ENCODE data around the gene CHRNA9.
"Not testable (repeated sequence)": the region's sequence is repeated elsewhere in the genome, so short reads cannot be mapped to it uniquely, and the experiment has no call there.

CHRNA9 gene, protein sequence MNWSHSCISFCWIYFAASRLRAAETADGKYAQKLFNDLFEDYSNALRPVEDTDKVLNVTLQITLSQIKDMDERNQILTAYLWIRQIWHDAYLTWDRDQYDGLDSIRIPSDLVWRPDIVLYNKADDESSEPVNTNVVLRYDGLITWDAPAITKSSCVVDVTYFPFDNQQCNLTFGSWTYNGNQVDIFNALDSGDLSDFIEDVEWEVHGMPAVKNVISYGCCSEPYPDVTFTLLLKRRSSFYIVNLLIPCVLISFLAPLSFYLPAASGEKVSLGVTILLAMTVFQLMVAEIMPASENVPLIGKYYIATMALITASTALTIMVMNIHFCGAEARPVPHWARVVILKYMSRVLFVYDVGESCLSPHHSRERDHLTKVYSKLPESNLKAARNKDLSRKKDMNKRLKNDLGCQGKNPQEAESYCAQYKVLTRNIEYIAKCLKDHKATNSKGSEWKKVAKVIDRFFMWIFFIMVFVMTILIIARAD

DNA sequence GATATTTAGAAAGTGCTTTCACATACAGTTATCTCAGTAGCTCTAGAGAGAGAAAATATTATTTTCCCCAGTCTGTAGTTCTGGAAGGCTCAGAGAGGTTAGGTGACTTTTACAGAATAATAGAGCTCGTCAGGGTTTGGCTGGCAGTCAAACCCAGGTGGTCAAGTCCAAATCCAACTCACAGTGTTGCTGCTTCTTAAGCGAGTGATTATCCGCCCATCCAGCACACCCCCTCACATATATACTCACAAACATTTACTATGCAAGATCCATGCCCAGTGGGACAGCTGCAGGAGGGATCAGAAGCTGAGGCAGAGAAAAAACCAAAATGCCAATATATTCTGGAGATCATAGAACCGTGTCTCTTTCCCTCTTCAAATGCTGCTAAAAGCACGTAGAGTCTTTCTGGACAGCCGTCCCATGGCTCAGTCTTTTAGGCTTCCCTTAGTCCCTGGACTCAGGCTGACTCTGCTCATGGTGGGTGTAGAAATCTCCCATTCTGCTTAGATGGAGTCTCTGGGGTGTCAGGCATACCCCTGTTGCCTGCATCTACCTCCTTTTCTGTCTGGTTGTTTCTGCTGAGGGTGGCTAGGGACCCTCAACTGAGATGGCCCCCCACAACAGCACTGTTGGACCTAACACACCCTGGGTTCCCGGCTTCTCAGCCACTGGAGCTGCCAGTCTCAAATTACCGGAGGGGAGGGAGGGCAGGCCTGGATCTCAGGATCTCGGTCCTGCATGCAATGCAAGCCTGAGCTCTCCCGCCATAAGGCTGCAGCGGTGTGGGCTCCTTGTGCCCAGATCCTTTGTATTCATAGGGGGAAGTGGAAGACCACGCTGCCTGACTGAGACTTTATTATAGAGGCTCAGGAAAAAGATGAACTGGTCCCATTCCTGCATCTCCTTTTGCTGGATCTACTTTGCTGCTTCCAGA, at the start of gene CHRNA9:
Gene CHRNA9, plus strand, starts transcription at position 743 of the 934 bp plus-strand sequence. Its CDS starts 135 bp downstream, at position 878.
- no peak for DNase-seq

DNA sequence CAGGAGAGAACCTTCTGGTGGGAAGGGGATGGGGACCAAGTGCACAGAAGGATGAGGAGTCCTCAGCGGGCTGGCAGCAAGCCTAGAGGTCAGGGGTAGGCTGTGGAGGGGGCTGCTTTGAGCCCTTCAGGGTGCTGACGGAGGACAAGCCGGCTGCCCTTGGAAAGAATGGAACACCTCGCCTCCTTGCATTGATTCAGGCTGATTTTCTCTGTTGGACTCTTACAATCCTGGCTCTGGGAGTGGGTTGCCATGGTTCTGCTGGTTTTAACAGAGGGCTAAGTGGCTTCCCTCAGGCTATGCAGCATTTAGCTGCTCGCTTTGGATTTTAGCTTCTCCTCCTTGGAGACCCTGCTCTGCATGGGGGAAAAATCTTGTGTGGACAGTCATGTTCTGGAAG, 49.4 kb upstream of the CHRNA9 start:
- DNase-seq: no peak

DNA sequence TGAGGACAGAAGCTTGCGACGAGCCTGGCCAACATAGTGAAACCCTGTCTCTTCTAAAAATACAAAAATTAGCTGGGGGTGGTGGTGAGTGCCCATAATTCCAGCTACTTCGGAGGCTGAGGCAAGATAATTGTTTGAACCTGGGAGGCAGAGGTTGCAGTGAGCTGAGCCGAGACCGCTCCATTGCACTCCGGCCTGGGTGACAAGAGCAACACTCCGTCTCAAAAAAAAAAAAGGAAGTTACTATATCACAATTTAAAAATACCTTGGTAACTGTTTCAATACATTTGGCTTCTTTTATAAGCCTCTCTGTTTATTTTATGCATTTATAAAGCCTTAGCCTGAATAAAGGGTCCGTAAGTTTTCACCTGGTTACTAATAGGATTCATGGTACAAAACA, 46.6 kb upstream of the CHRNA9 start:
- no peak for DNase-seq

- no peak for DNase-seq
Observed at GRCh38 chr4:40289366-40290188, 45.6 kb upstream of the CHRNA9 start.

DNA sequence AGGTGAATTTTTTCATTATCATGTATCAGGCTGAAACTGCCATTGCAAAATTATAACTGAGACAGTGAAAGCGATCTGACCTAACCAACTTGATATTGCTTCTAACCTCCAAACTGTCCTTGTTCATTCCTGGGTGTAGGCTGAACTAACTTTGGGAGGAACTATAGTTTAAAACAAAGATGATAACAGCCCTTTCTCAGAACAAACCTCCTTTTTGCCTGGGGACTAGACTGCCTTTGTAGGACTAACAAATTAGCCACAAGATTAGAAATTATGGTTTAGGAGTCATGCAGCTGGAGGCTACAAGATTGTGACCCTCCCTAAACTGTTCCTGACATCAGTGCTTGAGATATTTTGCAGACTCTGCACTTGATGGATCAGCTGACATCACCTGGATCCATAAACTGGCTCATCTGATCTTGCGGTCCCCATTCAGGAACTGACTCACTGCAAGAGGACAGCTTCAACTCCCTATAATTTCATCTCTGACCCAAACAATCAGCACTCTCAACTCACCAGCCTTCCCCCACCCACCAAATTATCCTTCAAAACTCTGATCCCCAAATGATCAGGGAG, 44.4 kb upstream of the CHRNA9 start:
- not testable (repeated sequence) for DNase-seq

GRCh38 chr4:40292313-40292759, 42.8 kb upstream of the CHRNA9 start:
- DNase-seq: no peak

GRCh38 chr4:40294339-40294738, 40.8 kb upstream of the CHRNA9 start:
- DNase-seq: no peak

- DNase-seq: not testable (repeated sequence)
Observed at GRCh38 chr4:40295030-40295429, 40.1 kb upstream of the CHRNA9 start.

GRCh38 chr4:40295572-40295971, 39.6 kb upstream of the CHRNA9 start:
- DNase-seq: no peak

- no peak for DNase-seq
Observed at GRCh38 chr4:40299126-40299525, 36.0 kb upstream of the CHRNA9 start.

DNA sequence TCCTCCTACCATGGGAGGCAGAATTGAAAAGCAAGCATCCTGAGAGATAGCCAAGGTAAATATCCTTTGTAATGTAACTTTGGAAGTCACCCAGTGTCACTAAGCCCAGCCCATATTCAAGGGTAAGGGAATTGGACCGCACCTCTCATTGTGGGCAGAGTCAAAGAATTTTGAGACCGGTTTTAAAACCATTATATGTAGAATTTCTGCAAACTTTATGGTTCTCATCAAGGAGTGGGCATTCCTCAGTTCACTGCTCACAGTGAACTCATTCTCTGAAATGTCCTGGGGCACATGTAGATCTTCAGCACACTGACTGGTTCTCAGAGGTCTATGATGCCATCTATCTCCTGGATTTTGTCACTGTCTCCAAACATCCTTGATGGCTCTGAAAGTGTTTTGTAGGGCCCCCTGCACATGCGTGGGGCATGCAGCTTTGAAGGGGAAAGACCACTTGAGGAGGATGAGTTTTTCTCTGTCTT, 35.3 kb upstream of the CHRNA9 start:
- DNase-seq: no peak

GRCh38 chr4:40300371-40301162, 34.6 kb upstream of the CHRNA9 start:
- no peak for DNase-seq

GRCh38 chr4:40301603-40302002, 33.5 kb upstream of the CHRNA9 start:
- DNase-seq: no peak

DNA sequence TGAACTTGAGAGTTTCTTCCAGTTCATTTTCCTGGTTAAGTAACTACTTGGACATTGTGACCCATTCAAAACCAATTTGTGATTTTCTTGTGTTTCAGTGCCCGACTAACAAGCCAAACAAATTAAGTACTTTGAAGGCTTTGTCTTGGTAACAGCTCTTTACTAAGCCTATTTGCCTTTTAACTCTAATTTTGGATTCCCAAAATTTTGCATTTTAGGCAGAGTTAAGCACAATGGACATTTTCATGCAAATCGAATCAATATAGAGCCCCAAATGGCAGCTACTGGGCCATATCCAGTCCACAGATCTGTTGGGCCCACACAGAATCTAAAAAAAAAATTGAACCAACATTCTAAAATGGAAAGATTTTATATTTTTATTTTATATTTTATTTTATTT, 31.4 kb upstream of the CHRNA9 start:
- no peak for DNase-seq

GRCh38 chr4:40305328-40306170, 29.6 kb upstream of the CHRNA9 start:
- no peak for DNase-seq

DNA sequence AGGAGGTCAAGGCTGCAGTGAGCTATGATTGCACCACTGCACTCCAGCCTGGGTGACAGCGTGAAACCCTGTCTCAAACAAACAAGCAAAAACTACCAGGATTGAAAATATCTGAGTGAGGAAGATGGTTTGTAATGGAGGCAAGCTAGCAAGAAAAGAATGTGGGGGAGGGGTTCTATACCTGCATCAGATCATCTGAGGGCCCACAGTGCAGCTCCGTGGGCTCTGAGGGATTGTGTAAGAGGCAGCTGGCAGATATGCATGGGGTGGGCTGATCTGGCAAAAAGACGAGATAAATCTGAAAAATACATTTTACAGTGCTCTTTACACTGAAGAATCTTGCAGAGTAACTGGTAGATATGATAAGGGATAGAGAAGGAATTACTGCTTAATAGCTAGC, 28.9 kb upstream of the CHRNA9 start:
- DNase-seq: no peak

GRCh38 chr4:40306976-40307375, 28.2 kb upstream of the CHRNA9 start:
- no peak for DNase-seq

DNA sequence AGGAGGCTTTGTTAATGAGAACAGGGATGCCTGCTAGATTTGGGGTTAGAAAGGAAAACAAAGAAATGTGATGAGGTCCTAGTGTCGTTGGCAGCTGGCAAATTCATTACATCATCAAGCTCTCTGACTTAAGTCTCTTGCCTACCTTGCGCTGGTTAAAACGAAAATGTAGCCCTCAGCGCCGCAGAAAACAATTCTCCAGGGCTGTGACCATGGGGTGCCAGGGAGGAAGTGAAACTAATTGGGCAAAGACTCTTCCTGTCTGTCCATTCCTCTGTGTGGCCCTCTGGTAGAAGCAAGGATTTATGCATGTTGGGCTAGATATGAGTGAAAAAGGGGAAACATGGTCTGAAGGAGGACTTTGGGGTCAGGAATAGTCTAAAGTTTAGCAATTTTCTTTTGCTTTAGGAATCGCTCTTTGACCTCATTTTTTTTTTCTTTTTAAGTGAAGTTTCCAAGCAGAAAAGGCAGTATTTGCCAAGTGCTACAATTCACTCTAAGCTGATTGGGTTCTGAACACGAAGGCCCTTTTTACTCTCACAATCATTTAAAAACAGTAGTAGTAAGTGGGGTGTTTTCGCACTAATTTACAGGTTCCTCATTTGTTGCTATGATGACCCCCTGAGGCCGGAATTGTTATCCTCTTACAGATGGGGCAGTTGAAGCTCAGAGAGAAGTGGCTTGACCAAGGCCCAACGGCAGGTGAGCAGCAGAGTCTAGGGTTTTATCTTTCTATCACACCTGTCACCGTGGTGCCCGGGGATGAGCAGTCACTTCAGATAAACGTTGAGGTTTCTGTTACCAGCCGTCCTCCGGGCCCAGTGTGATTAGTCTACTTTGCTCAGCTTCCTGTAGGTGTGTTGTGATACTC, 27.3 kb upstream of the CHRNA9 start:
- DNase-seq: no peak

DNA sequence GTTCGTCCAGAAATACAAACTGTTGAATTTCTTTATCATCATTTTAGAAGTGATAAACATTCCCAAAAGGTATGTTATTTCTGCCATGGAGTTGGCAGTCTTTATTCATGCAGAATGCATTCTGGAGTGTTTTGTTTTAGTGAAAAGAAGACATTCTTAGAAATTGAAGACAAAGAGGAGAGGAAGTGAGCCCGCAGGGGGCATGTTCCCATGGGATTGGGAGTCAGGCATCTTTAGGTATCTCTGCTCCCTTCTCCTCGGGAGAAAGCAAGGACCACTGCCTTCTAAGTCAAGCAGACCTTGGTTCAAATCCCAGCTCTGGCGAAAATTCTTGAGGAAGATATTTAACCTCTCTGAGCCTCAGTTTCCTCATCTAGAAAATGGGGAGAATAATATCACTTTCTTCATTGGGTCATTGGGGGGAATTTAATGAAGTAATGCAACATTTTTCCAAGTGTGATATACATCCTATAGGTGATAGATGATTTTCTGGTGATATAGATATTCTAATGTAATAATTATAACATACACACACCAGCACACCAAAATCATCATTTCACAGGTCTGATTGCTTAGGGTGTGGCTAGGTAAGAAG, 26.5 kb upstream of the CHRNA9 start:
- no peak for DNase-seq
